A549 (cell line): Measurements from ENCODE around the gene WBP2. TPM values are rescaled to one million over a fixed set of nuclear protein-coding genes. Genes with fewer than 3 reads are reported as not detected.

Experiments used
- ATAC-seq, 2 experiments: fragments of 200-7000 bp in 1 of 2; fragments of >200 bp in 1 of 2; cut with Nextera tagmentation in 1 of 2; cut with Tn5 transposase in 1 of 2; 3 replicates each; pipeline versions ENCODE4 v1.8.0 to v1.9.1; 2018 to 2020; ENCODE audit warnings: mild to moderate bottlenecking in 1 of 2, moderate library complexity in 1 of 2
- CTCF ChIA-PET: fragments of 300-600 bp; sonication (Branson Sonifier 250); formaldehyde crosslinking; extraction: SDS; loops from one replicate; lab custom pipeline; 2021; ENCODE audit warnings: antibody characterized with exemption, inconsistent platforms; lab: Yijun Ruan, JAX
- POLR2A ChIA-PET: fragments of 350-600 bp; formaldehyde crosslinking; extraction: SDS; loops from one replicate; lab custom pipeline; 2021; ENCODE audit warnings: antibody characterized with exemption, inconsistent platforms; lab: Yijun Ruan, JAX
- DNase-seq, 2 experiments: peaks; one replicate each; pipeline versions ENCODE4 v3.0.0 to v3.0.0-alpha.2; 2011 to 2016; ENCODE audit warnings: low read depth in 1 of 2, low spot score in 1 of 2
- FAIRE-seq: peaks from 2 replicates; lab custom pipeline; 2011; peaks lifted over from hg19 to GRCh38; lab: Jason Lieb, UNC
- H3K27ac ChIP-seq, 2 experiments: fragments of >200 bp; sonication (Bioruptor Twin); formaldehyde crosslinking; 3 replicates each; pipeline ENCODE4 v1.5.1; 2016 to 2017
- H3K4me1 ChIP-seq: fragments of >200 bp; sonication (Bioruptor Twin); formaldehyde crosslinking; 3 replicates; pipeline ENCODE4 v1.6.1; 2016
- H3K4me2 ChIP-seq: fragments of >200 bp; sonication (Bioruptor Twin); formaldehyde crosslinking; 3 replicates; pipeline ENCODE4 v1.6.1; 2016
- H3K4me3 ChIP-seq: fragments of >200 bp; sonication (Bioruptor Twin); formaldehyde crosslinking; 3 replicates; pipeline ENCODE4 v1.5.1; 2016
- H3K9me3 ChIP-seq: fragments of >200 bp; sonication (Bioruptor Twin); formaldehyde crosslinking; 3 replicates; pipeline ENCODE4 v1.6.1; 2016
- CBX2 ChIP-seq: fragments of 200-600 bp; sonication (generic); IDR thresholded peaks from 2 replicates; pipeline ENCODE4 v1.6.1; 2016; ENCODE audit warnings: low read depth, mild to moderate bottlenecking, borderline replicate concordance
- CEBPB ChIP-seq, 2 experiments: fragments of >200 bp in 1 of 2; sonication (Bioruptor Twin) in 1 of 2; formaldehyde crosslinking in 1 of 2; IDR thresholded peaks; 2 replicates each; pipeline ENCODE4 v1.6.1; 2012 to 2016
- EP300 ChIP-seq, 2 experiments: fragments of >200 bp; sonication (Bioruptor Twin); formaldehyde crosslinking; IDR thresholded peaks; 2 replicates in 1 of 2; 3 replicates in 1 of 2; pipeline ENCODE4 v1.6.1; 2016 to 2017
- HEYL ChIP-seq: fragments of 250-450 bp; sonication (Bioruptor Pico); IDR thresholded peaks from 2 replicates; pipeline ENCODE4 v1.8.0; 2021; ENCODE audit warnings: mild to moderate bottlenecking, moderate library complexity
- HOXB13 ChIP-seq: fragments of 250-450 bp; sonication (Bioruptor Pico); IDR thresholded peaks from 2 replicates; pipeline ENCODE4 v1.5.0; 2020; ENCODE audit warnings: low read depth, mild to moderate bottlenecking, moderate library complexity
- JUNB ChIP-seq: fragments of >200 bp; sonication (Bioruptor Twin); formaldehyde crosslinking; IDR thresholded peaks from 2 replicates; pipeline ENCODE4 v1.6.1; 2016
- KDM1A ChIP-seq: fragments of 200-600 bp; sonication (generic); IDR thresholded peaks from 2 replicates; pipeline ENCODE4 v1.6.1; 2016; ENCODE audit warnings: low read depth, mild to moderate bottlenecking
- KDM5A ChIP-seq: fragments of 200-600 bp; sonication (generic); IDR thresholded peaks from 2 replicates; pipeline ENCODE4 v1.6.1; 2016; ENCODE audit warnings: antibody characterized with exemption, mild to moderate bottlenecking
- MAX ChIP-seq: IDR thresholded peaks from 2 replicates; pipeline ENCODE4 v1.6.1; 2012
- MAZ ChIP-seq: fragments of 150-350 bp; IDR thresholded peaks from 2 replicates; pipeline ENCODE4 v1.6.1; 2014; ENCODE audit warnings: antibody characterized with exemption, low read depth, low read length, borderline replicate concordance
- NFE2L2 ChIP-seq: fragments of 150-350 bp; conservative IDR thresholded peaks from 2 replicates; pipeline ENCODE4 v1.6.1; 2014; ENCODE audit warnings: low read length
- NR3C1 ChIP-seq: fragments of >200 bp; sonication (Bioruptor Twin); formaldehyde crosslinking; IDR thresholded peaks from 3 replicates; pipeline ENCODE4 v1.6.1; 2017
- PBX3 ChIP-seq: IDR thresholded peaks from 2 replicates; pipeline ENCODE4 v1.6.1; 2012
- RAD21 ChIP-seq, 2 experiments: fragments of >200 bp in 1 of 2; sonication (Bioruptor Twin) in 1 of 2; formaldehyde crosslinking in 1 of 2; IDR thresholded peaks in 1 of 2; conservative IDR thresholded peaks in 1 of 2; 2 replicates in 1 of 2; 3 replicates in 1 of 2; pipeline ENCODE4 v1.6.1; 2012 to 2018; ENCODE audit warnings: inconsistent platforms in 1 of 2
- RARB ChIP-seq: fragments of 250-450 bp; sonication (Bioruptor Pico); IDR thresholded peaks from 2 replicates; pipeline ENCODE4 v1.8.0; 2021; ENCODE audit warnings: mild to moderate bottlenecking, moderate library complexity
- REST ChIP-seq: fragments of 200-600 bp; sonication (generic); IDR thresholded peaks from 2 replicates; pipeline ENCODE4 v1.6.1; 2016; ENCODE audit warnings: antibody characterized with exemption, mild to moderate bottlenecking, moderate library complexity
- SREBF2 ChIP-seq: fragments of 450-650 bp; IDR thresholded peaks from 2 replicates; pipeline ENCODE4 v1.6.1; 2014; ENCODE audit warnings: mild to moderate bottlenecking, moderate library complexity
- WGBS: methylation state at CpG from one replicate; pipeline ENCODE4 v1.1.6; 2017; ENCODE audit errors: missing lambda C conversion rate; 5-methylcytosine and 5-hydroxymethylcytosine counted together
- polyA plus RNA-seq, 4 experiments: library from polyadenylated mRNA; depleted of rRNA in 3 of 4; stranded (reverse); fragments of >200 nt; fragmentation: RNase III in 1 of 4; extraction: RNeasy Plus Mini Kit Qiagen cat#74134 plus additional on column Dnase treatment in 1 of 4; gene quantifications; 2 replicates in 3 of 4; 3 replicates in 1 of 4; pipeline ENCODE4 v1.2.3, GENCODE V29; 2011 to 2017
- TF ChIP-seq, protein P1 (sequence below): fragments of 450-650 bp; IDR thresholded peaks from 2 replicates; pipeline ENCODE4 v1.6.1; 2014; ENCODE audit warnings: antibody characterized with exemption
- TF ChIP-seq, protein P2 (sequence below): fragments of >200 bp; sonication (Bioruptor Twin); formaldehyde crosslinking; IDR thresholded peaks from 2 replicates; pipeline ENCODE4 v1.6.1; 2016
- TF ChIP-seq, protein P3 (sequence below): fragments of >200 bp; sonication (Bioruptor Twin); formaldehyde crosslinking; IDR thresholded peaks from 3 replicates; pipeline ENCODE4 v1.5.1; 2016
- TF ChIP-seq, protein P4 (sequence below): fragments of 250-450 bp; sonication (Bioruptor Pico); IDR thresholded peaks from 2 replicates; pipeline ENCODE4 v1.5.0; 2021; ENCODE audit warnings: mild to moderate bottlenecking, moderate library complexity, borderline replicate concordance

Gene WBP2
- polyA plus RNA-seq, 2 of the 4 experiments (the other 2 are of a cell fraction): 39.7 to 131 TPM

- DNase-seq (no peak), FAIRE-seq (no peak), ATAC-seq (no peak)
- Histone ChIP-seq H3K4me1 (peaks cover 23% of the 10 kb centered on the region), H3K27ac (no peak overlapping the region), H3K4me3 (no peak overlapping the region), H3K9me3 (no peaks in the 10 kb centered on the region), H3K4me2 (no peak overlapping the region)
- TF ChIP-seq CBX2 (no peak), MAX (no peak), RARB (CRISPR knock-in tag) (no peak), NFE2L2 (no peak), EP300 (IDR thresholded peaks at IDR 0.05) (no peak), RAD21 (conservative IDR thresholded peaks at IDR 0.05 in 1 of 2, IDR thresholded peaks at IDR 0.05 in 1 of 2) (no peak)
- TF ChIP-seq, protein P1, sequence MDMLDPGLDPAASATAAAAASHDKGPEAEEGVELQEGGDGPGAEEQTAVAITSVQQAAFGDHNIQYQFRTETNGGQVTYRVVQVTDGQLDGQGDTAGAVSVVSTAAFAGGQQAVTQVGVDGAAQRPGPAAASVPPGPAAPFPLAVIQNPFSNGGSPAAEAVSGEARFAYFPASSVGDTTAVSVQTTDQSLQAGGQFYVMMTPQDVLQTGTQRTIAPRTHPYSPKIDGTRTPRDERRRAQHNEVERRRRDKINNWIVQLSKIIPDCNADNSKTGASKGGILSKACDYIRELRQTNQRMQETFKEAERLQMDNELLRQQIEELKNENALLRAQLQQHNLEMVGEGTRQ: no peak
- TF ChIP-seq, protein P2, sequence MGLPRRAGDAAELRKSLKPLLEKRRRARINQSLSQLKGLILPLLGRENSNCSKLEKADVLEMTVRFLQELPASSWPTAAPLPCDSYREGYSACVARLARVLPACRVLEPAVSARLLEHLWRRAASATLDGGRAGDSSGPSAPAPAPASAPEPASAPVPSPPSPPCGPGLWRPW: no peak
- ChIA-PET CTCF (interaction anchor here (0.6 to 22.8 kb wide), 8 partner anchors 23 to 568 kb away, joined by 3 to 513 read pairs (median 4); partner anchors contain the start of gene TRIM47), POLR2A (no interaction called here)
- 84% methylated on average over 11 of the region's 13 CpGs for WGBS
Observed at GRCh38 chr17:75900691-75901533, 45.8 kb upstream of the WBP2 start.

DNA sequence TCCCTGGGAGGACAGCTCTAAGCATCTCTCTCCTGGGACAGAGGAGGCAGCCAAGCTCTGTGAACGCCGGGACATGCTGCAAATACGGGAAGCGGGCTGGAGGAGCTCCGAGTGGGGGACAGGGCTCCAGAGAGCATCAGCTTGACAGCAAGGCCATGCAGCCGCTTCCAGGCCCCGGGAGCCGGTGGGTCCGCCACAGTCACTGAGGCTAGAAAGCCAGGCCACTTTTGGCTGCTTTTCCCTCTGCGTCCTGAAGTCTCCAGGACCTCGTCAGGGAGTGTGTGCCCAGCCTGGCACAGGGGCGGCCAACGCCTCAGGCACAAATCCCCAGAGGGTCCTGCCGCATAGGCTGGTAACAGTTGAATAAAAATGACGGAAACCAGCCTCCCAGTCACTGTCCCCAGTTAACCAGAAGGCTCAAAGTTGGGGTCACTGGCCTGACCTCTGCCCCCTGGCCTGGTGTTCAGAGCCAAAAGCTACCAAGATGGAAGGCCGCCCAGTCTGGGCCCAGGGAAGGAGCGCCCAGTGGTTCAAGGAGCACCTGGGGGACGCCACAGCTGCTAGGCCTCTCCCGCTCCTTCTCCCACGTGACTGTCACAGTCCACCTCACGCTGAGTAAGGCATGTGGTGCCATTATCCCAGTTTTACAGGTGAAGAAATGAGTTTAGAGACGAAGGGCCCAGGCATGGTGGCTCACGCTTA, 44.8 kb upstream of the WBP2 start:
- CTCF ChIA-PET: interaction anchor here (0.7 to 22.8 kb wide), 14 partner anchors 22 to 380 kb away, joined by 3 to 513 read pairs (median 4); partner anchors contain the start of genes CDK3, TRIM47 and WBP2
- POLR2A ChIA-PET: no interaction called here
- H3K4me2 ChIP-seq: no peak overlapping the region
- FAIRE-seq: no peak
- no peak overlapping the region for H3K4me3 ChIP-seq
- no peak overlapping the region for H3K27ac ChIP-seq
- no peak for DNase-seq
- peaks cover 25% of the 10 kb centered on the region for H3K4me1 ChIP-seq
- TF ChIP-seq SREBF2 (no peak), HOXB13 (no peak)
- 93% methylated on average over 23 of the region's 23 CpGs for WGBS
- no peaks in the 10 kb centered on the region for H3K9me3 ChIP-seq
- no peak for ATAC-seq

GRCh38 chr17:75899353-75899752, 44.2 kb upstream of the WBP2 start:
- CTCF ChIA-PET: interaction anchor here (0.9 to 22.8 kb wide), 10 partner anchors 22 to 380 kb away, joined by 3 to 513 read pairs (median 4); partner anchors contain the start of genes CDK3, TRIM47 and WBP2
- no peak for FAIRE-seq
- 92% methylated on average over 13 of the region's 13 CpGs for WGBS
- H3K27ac ChIP-seq: no peak overlapping the region
- no peak overlapping the region for H3K4me3 ChIP-seq
- no peak for DNase-seq
- H3K4me2 ChIP-seq: no peak overlapping the region
- POLR2A ChIA-PET: interaction anchor here (0.9 kb wide), 1 partner anchor 119 kb away, joined by 3 read pairs; no protein-coding TSS in a partner anchor
- H3K9me3 ChIP-seq: no peaks in the 10 kb centered on the region
- no peak for ATAC-seq
- H3K4me1 ChIP-seq: peaks cover 29% of the 10 kb centered on the region
- no peak for TF ChIP-seq CEBPB (IDR thresholded peaks at IDR 0.05)
- TF ChIP-seq REST: no peak
- TF ChIP-seq MAZ: no peak
- TF ChIP-seq PBX3: no peak
- TF ChIP-seq JUNB: no peak
- TF ChIP-seq KDM5A: no peak
- TF ChIP-seq, protein P3, sequence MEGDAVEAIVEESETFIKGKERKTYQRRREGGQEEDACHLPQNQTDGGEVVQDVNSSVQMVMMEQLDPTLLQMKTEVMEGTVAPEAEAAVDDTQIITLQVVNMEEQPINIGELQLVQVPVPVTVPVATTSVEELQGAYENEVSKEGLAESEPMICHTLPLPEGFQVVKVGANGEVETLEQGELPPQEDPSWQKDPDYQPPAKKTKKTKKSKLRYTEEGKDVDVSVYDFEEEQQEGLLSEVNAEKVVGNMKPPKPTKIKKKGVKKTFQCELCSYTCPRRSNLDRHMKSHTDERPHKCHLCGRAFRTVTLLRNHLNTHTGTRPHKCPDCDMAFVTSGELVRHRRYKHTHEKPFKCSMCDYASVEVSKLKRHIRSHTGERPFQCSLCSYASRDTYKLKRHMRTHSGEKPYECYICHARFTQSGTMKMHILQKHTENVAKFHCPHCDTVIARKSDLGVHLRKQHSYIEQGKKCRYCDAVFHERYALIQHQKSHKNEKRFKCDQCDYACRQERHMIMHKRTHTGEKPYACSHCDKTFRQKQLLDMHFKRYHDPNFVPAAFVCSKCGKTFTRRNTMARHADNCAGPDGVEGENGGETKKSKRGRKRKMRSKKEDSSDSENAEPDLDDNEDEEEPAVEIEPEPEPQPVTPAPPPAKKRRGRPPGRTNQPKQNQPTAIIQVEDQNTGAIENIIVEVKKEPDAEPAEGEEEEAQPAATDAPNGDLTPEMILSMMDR: no peak
- no peak for TF ChIP-seq NR3C1
- no peak for TF ChIP-seq KDM1A
- TF ChIP-seq HEYL (CRISPR knock-in tag): no peak
- TF ChIP-seq, protein P4, sequence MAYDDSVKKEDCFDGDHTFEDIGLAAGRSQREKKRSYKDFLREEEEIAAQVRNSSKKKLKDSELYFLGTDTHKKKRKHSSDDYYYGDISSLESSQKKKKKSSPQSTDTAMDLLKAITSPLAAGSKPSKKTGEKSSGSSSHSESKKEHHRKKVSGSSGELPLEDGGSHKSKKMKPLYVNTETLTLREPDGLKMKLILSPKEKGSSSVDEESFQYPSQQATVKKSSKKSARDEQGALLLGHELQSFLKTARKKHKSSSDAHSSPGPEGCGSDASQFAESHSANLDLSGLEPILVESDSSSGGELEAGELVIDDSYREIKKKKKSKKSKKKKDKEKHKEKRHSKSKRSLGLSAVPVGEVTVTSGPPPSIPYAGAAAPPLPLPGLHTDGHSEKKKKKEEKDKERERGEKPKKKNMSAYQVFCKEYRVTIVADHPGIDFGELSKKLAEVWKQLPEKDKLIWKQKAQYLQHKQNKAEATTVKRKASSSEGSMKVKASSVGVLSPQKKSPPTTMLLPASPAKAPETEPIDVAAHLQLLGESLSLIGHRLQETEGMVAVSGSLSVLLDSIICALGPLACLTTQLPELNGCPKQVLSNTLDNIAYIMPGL (CRISPR knock-in tag): no peak
